Upper lobe of left lung (tissue), 4 donors: ENCODE data around the gene ITGA1.

Experiments used
- POLR2A ChIP-seq, 4 donors: fragments of 450-650 bp; IDR thresholded peaks; one replicate each; pipeline ENCODE4 v1.5.1; 2016 to 2017; ENCODE audit warnings: antibody characterized with exemption in 4 of 4, mild to moderate bottlenecking in 2 of 4
- POLR2AphosphoS5 ChIP-seq, 2 donors: sonication (generic); formaldehyde crosslinking; IDR thresholded peaks; one replicate each; pipeline ENCODE4 v1.5.1; 2017; ENCODE audit warnings: antibody characterized with exemption in 2 of 2
- TF ChIP-seq, protein P1 (sequence below), 6 experiments: fragments of 450-650 bp in 4 of 6; fragments of 200-600 bp in 2 of 6; sonication (generic) in 2 of 6; IDR thresholded peaks; one replicate each; pipeline ENCODE4 v1.5.1; 2016 to 2019; ENCODE audit warnings: antibody characterized with exemption in 6 of 6

DNA sequence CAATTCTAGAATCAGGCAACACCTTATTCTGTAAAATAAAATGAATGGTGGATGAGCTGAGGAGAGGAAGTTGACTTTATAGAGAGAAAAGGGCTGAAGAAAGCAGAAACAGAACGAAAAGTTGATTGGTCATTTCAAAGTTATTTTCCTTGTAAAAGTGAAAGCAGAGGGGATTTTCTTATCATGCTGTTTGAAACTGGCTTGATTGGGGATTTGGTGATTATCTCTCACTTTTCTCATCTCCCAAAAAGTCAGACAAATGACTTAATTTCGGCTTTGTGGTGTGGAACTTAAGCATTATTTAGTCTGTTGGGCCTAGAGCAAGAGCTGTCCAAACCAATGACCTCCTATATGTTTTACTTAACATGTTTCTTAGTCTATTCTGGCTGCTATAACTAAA is 141.0 kb downstream of the ITGA1 start:
- TF ChIP-seq POLR2A (IDR thresholded peaks at IDR 0.05) (no peak), POLR2AphosphoS5 (IDR thresholded peaks at IDR 0.05) (no peak)
- TF ChIP-seq, protein P1, sequence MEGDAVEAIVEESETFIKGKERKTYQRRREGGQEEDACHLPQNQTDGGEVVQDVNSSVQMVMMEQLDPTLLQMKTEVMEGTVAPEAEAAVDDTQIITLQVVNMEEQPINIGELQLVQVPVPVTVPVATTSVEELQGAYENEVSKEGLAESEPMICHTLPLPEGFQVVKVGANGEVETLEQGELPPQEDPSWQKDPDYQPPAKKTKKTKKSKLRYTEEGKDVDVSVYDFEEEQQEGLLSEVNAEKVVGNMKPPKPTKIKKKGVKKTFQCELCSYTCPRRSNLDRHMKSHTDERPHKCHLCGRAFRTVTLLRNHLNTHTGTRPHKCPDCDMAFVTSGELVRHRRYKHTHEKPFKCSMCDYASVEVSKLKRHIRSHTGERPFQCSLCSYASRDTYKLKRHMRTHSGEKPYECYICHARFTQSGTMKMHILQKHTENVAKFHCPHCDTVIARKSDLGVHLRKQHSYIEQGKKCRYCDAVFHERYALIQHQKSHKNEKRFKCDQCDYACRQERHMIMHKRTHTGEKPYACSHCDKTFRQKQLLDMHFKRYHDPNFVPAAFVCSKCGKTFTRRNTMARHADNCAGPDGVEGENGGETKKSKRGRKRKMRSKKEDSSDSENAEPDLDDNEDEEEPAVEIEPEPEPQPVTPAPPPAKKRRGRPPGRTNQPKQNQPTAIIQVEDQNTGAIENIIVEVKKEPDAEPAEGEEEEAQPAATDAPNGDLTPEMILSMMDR (IDR thresholded peaks at IDR 0.05) = no peak
